Gastroesophageal sphincter (tissue), 3 donors: Measurements from ENCODE around the gene NOX3.

Experiments used
- EP300 ChIP-seq: sonication (generic); formaldehyde crosslinking; IDR thresholded peaks from one replicate; pipeline ENCODE4 v1.6.1; 2017; ENCODE audit warnings: antibody characterized with exemption, mild to moderate bottlenecking
- POLR2A ChIP-seq, 2 donors: fragments of 450-650 bp; IDR thresholded peaks; one replicate each; pipeline ENCODE4 v1.6.1; 2017; ENCODE audit warnings: antibody characterized with exemption in 2 of 2, mild to moderate bottlenecking in 2 of 2, moderate library complexity in 1 of 2
- TF ChIP-seq, protein P1 (sequence below), 4 experiments: fragments of 200-600 bp in 2 of 4; fragments of 450-650 bp in 2 of 4; sonication (generic) in 1 of 4; IDR thresholded peaks; one replicate each; pipeline ENCODE4 v1.5.1; 2017 to 2019; ENCODE audit warnings: antibody characterized with exemption in 4 of 4, mild to moderate bottlenecking in 2 of 4, moderate library complexity in 2 of 4

- TF ChIP-seq, protein P1, sequence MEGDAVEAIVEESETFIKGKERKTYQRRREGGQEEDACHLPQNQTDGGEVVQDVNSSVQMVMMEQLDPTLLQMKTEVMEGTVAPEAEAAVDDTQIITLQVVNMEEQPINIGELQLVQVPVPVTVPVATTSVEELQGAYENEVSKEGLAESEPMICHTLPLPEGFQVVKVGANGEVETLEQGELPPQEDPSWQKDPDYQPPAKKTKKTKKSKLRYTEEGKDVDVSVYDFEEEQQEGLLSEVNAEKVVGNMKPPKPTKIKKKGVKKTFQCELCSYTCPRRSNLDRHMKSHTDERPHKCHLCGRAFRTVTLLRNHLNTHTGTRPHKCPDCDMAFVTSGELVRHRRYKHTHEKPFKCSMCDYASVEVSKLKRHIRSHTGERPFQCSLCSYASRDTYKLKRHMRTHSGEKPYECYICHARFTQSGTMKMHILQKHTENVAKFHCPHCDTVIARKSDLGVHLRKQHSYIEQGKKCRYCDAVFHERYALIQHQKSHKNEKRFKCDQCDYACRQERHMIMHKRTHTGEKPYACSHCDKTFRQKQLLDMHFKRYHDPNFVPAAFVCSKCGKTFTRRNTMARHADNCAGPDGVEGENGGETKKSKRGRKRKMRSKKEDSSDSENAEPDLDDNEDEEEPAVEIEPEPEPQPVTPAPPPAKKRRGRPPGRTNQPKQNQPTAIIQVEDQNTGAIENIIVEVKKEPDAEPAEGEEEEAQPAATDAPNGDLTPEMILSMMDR (IDR thresholded peaks at IDR 0.05): no peak
- no peak for TF ChIP-seq POLR2A (IDR thresholded peaks at IDR 0.05)
- TF ChIP-seq EP300: no peak
Observed at GRCh38 chr6:155412335-155412734, 43.3 kb downstream of the NOX3 start.
